H9 (cell line): ENCODE measurements around the gene MRPL44. TPM values are rescaled to one million over a fixed set of nuclear protein-coding genes. Genes with fewer than 3 reads are reported as not detected.

Source experiments
- DNase-seq: peaks from one replicate; pipeline ENCODE4 v3.0.0-alpha.2; 2017
- H2AFZ ChIP-seq: one replicate; pipeline ENCODE4 v1.6.1; 2013; ENCODE audit warnings: mild to moderate bottlenecking, low read length, control low read depth, moderate library complexity
- H2AK5ac ChIP-seq: 2 replicates; pipeline ENCODE4 v1.6.1; 2013; ENCODE audit warnings: low read length, control low read depth, mixed read lengths; ENCODE audit not compliant: insufficient read length
- H2BK120ac ChIP-seq: one replicate; pipeline ENCODE4 v1.6.1; 2013; ENCODE audit warnings: low read depth, mild to moderate bottlenecking, low read length, control low read depth, inconsistent platforms; ENCODE audit not compliant: poor library complexity, severe bottlenecking
- H2BK12ac ChIP-seq: 2 replicates; pipeline ENCODE4 v1.6.1; 2013; ENCODE audit warnings: low read length, control low read depth, mixed read lengths, low read depth; ENCODE audit not compliant: insufficient read length
- H2BK15ac ChIP-seq: 2 replicates; pipeline ENCODE4 v1.6.1; 2013; ENCODE audit warnings: low read depth, low read length, control low read depth
- H2BK20ac ChIP-seq: one replicate; pipeline ENCODE4 v1.6.1; 2013; ENCODE audit warnings: low read depth, mild to moderate bottlenecking, low read length, control low read depth, inconsistent platforms; ENCODE audit not compliant: poor library complexity, severe bottlenecking
- H2BK5ac ChIP-seq: 2 replicates; pipeline ENCODE4 v1.6.1; 2013; ENCODE audit warnings: low read length, control low read depth, mixed read lengths; ENCODE audit not compliant: insufficient read length
- H3K14ac ChIP-seq: 2 replicates; pipeline ENCODE4 v1.6.1; 2013; ENCODE audit warnings: low read length, control low read depth; ENCODE audit not compliant: insufficient read depth
- H3K18ac ChIP-seq: 2 replicates; pipeline ENCODE4 v1.6.1; 2013; ENCODE audit warnings: low read depth, mild to moderate bottlenecking, mixed read lengths, low read length, control low read depth; ENCODE audit not compliant: insufficient read length
- H3K23ac ChIP-seq: 2 replicates; pipeline ENCODE4 v1.6.1; 2013; ENCODE audit warnings: low read length, control low read depth, mixed read lengths, low read depth; ENCODE audit not compliant: insufficient read length
- H3K23me2 ChIP-seq: 2 replicates; pipeline ENCODE4 v1.6.1; 2013; ENCODE audit warnings: low read depth, mild to moderate bottlenecking, mixed read lengths, low read length, control low read depth; ENCODE audit not compliant: insufficient read length, poor library complexity, severe bottlenecking
- H3K27ac ChIP-seq: 2 replicates; pipeline ENCODE4 v1.5.1; 2013; ENCODE audit warnings: low read length, control low read depth, mixed read lengths, low read depth; ENCODE audit not compliant: insufficient read length
- H3K27me3 ChIP-seq: 2 replicates; pipeline ENCODE4 v1.6.1; 2013; ENCODE audit warnings: low read length, control low read depth, inconsistent platforms; ENCODE audit not compliant: insufficient read depth
- H3K4ac ChIP-seq: 2 replicates; pipeline ENCODE4 v1.6.1; 2013; ENCODE audit warnings: low read depth, mild to moderate bottlenecking, control low read depth, inconsistent platforms, low read length, moderate library complexity
- H3K4me1 ChIP-seq: 2 replicates; pipeline ENCODE4 v1.6.1; 2013; ENCODE audit warnings: low read length, control low read depth, inconsistent platforms; ENCODE audit not compliant: insufficient read depth
- H3K4me2 ChIP-seq: 2 replicates; pipeline ENCODE4 v1.6.1; 2013; ENCODE audit warnings: low read length, control low read depth, mixed read lengths; ENCODE audit not compliant: insufficient read length, insufficient read depth
- H3K56ac ChIP-seq: 2 replicates; pipeline ENCODE4 v1.6.1; 2013; ENCODE audit warnings: low read depth, mild to moderate bottlenecking, mixed read lengths, low read length, control low read depth; ENCODE audit not compliant: insufficient read length
- H3K79me1 ChIP-seq: 2 replicates; pipeline ENCODE4 v1.6.1; 2013; ENCODE audit warnings: low read depth, mild to moderate bottlenecking, moderate library complexity, low read length, control low read depth, inconsistent platforms; ENCODE audit not compliant: insufficient read depth, poor library complexity, severe bottlenecking
- H3K79me2 ChIP-seq: 2 replicates; pipeline ENCODE4 v1.6.1; 2013; ENCODE audit warnings: low read length, control low read depth, inconsistent platforms; ENCODE audit not compliant: insufficient read depth
- H3K9ac ChIP-seq: 2 replicates; pipeline ENCODE4 v1.6.1; 2013; ENCODE audit warnings: low read length, control low read depth, mixed read lengths; ENCODE audit not compliant: insufficient read length; ENCODE audit errors: extremely low read depth
- H3K9me3 ChIP-seq: one replicate; pipeline ENCODE4 v1.6.1; 2013; ENCODE audit warnings: low read depth, low read length, inconsistent platforms; ENCODE audit not compliant: control insufficient read depth
- H3T11ph ChIP-seq: one replicate; pipeline ENCODE4 v1.6.1; 2013; ENCODE audit warnings: mild to moderate bottlenecking, low read length, control low read depth, inconsistent platforms
- H4K20me1 ChIP-seq: one replicate; pipeline ENCODE4 v1.6.1; 2013; ENCODE audit not compliant: control insufficient read depth, insufficient read length, insufficient read depth
- H4K5ac ChIP-seq: 2 replicates; pipeline ENCODE4 v1.6.1; 2013; ENCODE audit warnings: low read depth, mild to moderate bottlenecking, mixed read lengths, low read length, control low read depth; ENCODE audit not compliant: insufficient read length
- H4K8ac ChIP-seq: replicated peaks from 2 replicates; pipeline ENCODE4 v1.6.1; 2013; ENCODE audit warnings: low read length, control low read depth, mixed read lengths, low read depth; ENCODE audit not compliant: insufficient read length
- H4K91ac ChIP-seq: 2 replicates; pipeline ENCODE4 v1.6.1; 2013; ENCODE audit warnings: low read depth, mild to moderate bottlenecking, moderate library complexity, mixed read lengths, low read length, control low read depth; ENCODE audit not compliant: insufficient read length
- H3K27ac Mint-ChIP-seq, 3 experiments: 2 replicates in 2 of 3; 3 replicates in 1 of 3; pipeline ENCODE4 v1.8.0; 2020 to 2021; ENCODE audit warnings: mixed read lengths in 3 of 3, mild to moderate bottlenecking in 1 of 3, moderate library complexity in 1 of 3
- H3K27me3 Mint-ChIP-seq: 2 replicates; pipeline ENCODE4 v1.8.0; 2021; ENCODE audit warnings: low read depth, mild to moderate bottlenecking, moderate library complexity, mixed read lengths
- H3K36me3 Mint-ChIP-seq, 3 experiments: 2 replicates in 2 of 3; 3 replicates in 1 of 3; pipeline ENCODE4 v1.8.0; 2020 to 2021; ENCODE audit warnings: low read depth in 3 of 3, mixed read lengths in 3 of 3; ENCODE audit not compliant: insufficient read depth in 1 of 3
- H3K4me1 Mint-ChIP-seq, 2 experiments: 2 replicates each; pipeline ENCODE4 v1.8.0; 2020; ENCODE audit warnings: mixed read lengths in 2 of 2
- H3K4me3 Mint-ChIP-seq, 2 experiments: 2 replicates in 1 of 2; 3 replicates in 1 of 2; pipeline ENCODE4 v1.8.0; 2020 to 2021; ENCODE audit warnings: mild to moderate bottlenecking in 2 of 2, mixed read lengths in 2 of 2, moderate library complexity in 1 of 2
- H3K9me3 Mint-ChIP-seq, 2 experiments: 2 replicates in 1 of 2; 3 replicates in 1 of 2; pipeline ENCODE4 v1.8.0; 2020; ENCODE audit warnings: mild to moderate bottlenecking in 2 of 2, mixed read lengths in 2 of 2, moderate library complexity in 1 of 2
- total RNA-seq: library from RNA; stranded (reverse); gene quantifications from 2 replicates; pipeline ENCODE4 v1.2.1, GENCODE V29; 2021
- TF ChIP-seq, protein P1 (sequence below): fragments of 200-600 bp; sonication (generic); conservative IDR thresholded peaks from 3 replicates; pipeline ENCODE4 v1.8.0; 2021; ENCODE audit warnings: antibody characterized with exemption, mild to moderate bottlenecking

The MRPL44 gene
- total RNA-seq, 1 experiment from 2014 or later, result 46.1 TPM

GRCh38 chr2:223914324-223914723, 42.9 kb upstream of the MRPL44 start:
- Histone ChIP-seq H3K56ac (no peak overlapping the region), H2BK12ac (no peak overlapping the region), H4K5ac (no peak overlapping the region), H3K79me1 (peaks cover 6% of the 10 kb centered on the region), H3K4ac (no peak overlapping the region), H4K91ac (no peak overlapping the region), H3K9ac (no peak overlapping the region), H2BK5ac (no peak overlapping the region), H3K23ac (no peak overlapping the region), H2BK120ac (no peak overlapping the region), H2AK5ac (no peak overlapping the region), H3K23me2 (no peaks in the 10 kb centered on the region), H3K14ac (no peak overlapping the region), H3T11ph (no peak overlapping the region), H3K18ac (no peak overlapping the region), H3K27me3 (no peaks in the 10 kb centered on the region), H3K79me2 (peaks cover 3% of the 10 kb centered on the region; the same call in 1 of the 2 replicates), H3K4me1 (no peaks in the 10 kb centered on the region), H2BK15ac (no peak overlapping the region), H2AFZ (no peak overlapping the region), H3K27ac (no peak overlapping the region), H4K8ac (no peak overlapping the region), H2BK20ac (no peak overlapping the region), H3K9me3 (no peaks in the 10 kb centered on the region), H4K20me1 (no peaks in the 10 kb centered on the region), H3K4me2 (no peak overlapping the region)
- TF ChIP-seq, protein P1, sequence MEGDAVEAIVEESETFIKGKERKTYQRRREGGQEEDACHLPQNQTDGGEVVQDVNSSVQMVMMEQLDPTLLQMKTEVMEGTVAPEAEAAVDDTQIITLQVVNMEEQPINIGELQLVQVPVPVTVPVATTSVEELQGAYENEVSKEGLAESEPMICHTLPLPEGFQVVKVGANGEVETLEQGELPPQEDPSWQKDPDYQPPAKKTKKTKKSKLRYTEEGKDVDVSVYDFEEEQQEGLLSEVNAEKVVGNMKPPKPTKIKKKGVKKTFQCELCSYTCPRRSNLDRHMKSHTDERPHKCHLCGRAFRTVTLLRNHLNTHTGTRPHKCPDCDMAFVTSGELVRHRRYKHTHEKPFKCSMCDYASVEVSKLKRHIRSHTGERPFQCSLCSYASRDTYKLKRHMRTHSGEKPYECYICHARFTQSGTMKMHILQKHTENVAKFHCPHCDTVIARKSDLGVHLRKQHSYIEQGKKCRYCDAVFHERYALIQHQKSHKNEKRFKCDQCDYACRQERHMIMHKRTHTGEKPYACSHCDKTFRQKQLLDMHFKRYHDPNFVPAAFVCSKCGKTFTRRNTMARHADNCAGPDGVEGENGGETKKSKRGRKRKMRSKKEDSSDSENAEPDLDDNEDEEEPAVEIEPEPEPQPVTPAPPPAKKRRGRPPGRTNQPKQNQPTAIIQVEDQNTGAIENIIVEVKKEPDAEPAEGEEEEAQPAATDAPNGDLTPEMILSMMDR, result no peak
- Mint-ChIP-seq H3K36me3 (peaks cover 8 to 35% (median 28%) of the 10 kb centered on the region in 3 experiments; a peak in 6 of 7 replicates), H3K27ac (no peak overlapping the region), H3K27me3 (no peaks in the 10 kb centered on the region), H3K4me3 (no peak overlapping the region), H3K9me3 (no peaks in the 10 kb centered on the region), H3K4me1 (peaks cover 13 to 15% of the 10 kb centered on the region in 2 experiments)
- DNase-seq, result no peak
